Measurements from ENCODE around the gene SNX5. TPM values are rescaled to one million over a fixed set of nuclear protein-coding genes. Genes with fewer than 3 reads are reported as not detected.

Gene SNX5
- total and polyA plus RNA-seq, 2 of the 13 experiments (the other 11 are each of a cell fraction or from before 2014, with no cell fraction given): 664 to 1,040 TPM

DNA sequence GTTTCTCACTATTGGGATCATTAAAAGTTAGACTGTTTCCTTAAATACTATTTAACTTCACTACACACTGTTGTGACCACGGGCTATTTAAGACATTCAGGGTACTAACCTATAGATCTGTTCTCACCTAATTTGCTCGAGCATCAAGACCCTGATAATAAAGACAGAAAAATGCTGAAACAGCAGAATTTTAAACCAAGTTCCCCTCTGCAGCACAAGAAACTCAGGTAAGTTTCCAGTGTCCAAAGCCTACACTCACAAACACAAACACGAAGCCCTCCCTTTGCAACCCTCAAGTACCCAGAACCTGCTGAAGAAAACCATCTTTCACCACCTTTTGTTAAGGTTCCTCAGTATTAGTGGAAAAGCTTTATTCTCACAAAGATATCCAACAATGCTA, 4.0 kb downstream of the SNX5 start (continued):
- TF ChIP-seq, protein P1, sequence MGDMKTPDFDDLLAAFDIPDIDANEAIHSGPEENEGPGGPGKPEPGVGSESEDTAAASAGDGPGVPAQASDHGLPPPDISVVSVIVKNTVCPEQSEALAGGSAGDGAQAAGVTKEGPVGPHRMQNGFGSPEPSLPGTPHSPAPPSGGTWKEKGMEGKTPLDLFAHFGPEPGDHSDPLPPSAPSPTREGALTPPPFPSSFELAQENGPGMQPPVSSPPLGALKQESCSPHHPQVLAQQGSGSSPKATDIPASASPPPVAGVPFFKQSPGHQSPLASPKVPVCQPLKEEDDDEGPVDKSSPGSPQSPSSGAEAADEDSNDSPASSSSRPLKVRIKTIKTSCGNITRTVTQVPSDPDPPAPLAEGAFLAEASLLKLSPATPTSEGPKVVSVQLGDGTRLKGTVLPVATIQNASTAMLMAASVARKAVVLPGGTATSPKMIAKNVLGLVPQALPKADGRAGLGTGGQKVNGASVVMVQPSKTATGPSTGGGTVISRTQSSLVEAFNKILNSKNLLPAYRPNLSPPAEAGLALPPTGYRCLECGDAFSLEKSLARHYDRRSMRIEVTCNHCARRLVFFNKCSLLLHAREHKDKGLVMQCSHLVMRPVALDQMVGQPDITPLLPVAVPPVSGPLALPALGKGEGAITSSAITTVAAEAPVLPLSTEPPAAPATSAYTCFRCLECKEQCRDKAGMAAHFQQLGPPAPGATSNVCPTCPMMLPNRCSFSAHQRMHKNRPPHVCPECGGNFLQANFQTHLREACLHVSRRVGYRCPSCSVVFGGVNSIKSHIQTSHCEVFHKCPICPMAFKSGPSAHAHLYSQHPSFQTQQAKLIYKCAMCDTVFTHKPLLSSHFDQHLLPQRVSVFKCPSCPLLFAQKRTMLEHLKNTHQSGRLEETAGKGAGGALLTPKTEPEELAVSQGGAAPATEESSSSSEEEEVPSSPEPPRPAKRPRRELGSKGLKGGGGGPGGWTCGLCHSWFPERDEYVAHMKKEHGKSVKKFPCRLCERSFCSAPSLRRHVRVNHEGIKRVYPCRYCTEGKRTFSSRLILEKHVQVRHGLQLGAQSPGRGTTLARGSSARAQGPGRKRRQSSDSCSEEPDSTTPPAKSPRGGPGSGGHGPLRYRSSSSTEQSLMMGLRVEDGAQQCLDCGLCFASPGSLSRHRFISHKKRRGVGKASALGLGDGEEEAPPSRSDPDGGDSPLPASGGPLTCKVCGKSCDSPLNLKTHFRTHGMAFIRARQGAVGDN (CRISPR knock-in tag; IDR thresholded peaks at IDR 0.05): no peak
- TF ChIP-seq SMAD3 (CRISPR knock-in tag; IDR thresholded peaks at IDR 0.05): 0 out of 2 replicates have a peak, but pooled peaks have one; percentile 5
- no peak for TF ChIP-seq ZSCAN20 (CRISPR knock-in tag; IDR thresholded peaks at IDR 0.05; ENCODE audit: borderline replicate concordance)
- TF ChIP-seq MAFK (conservative IDR thresholded peaks at IDR 0.05 in 1 of 2, IDR thresholded peaks at IDR 0.05 in 1 of 2; ENCODE audit: low read length in 2 of 2): peak; percentile 100
- TF ChIP-seq, protein P2, sequence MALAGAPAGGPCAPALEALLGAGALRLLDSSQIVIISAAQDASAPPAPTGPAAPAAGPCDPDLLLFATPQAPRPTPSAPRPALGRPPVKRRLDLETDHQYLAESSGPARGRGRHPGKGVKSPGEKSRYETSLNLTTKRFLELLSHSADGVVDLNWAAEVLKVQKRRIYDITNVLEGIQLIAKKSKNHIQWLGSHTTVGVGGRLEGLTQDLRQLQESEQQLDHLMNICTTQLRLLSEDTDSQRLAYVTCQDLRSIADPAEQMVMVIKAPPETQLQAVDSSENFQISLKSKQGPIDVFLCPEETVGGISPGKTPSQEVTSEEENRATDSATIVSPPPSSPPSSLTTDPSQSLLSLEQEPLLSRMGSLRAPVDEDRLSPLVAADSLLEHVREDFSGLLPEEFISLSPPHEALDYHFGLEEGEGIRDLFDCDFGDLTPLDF (CRISPR knock-in tag; IDR thresholded peaks at IDR 0.05): 0 out of 2 replicates have a peak, but pooled peaks have one; percentile 8
- TF ChIP-seq, protein P3, sequence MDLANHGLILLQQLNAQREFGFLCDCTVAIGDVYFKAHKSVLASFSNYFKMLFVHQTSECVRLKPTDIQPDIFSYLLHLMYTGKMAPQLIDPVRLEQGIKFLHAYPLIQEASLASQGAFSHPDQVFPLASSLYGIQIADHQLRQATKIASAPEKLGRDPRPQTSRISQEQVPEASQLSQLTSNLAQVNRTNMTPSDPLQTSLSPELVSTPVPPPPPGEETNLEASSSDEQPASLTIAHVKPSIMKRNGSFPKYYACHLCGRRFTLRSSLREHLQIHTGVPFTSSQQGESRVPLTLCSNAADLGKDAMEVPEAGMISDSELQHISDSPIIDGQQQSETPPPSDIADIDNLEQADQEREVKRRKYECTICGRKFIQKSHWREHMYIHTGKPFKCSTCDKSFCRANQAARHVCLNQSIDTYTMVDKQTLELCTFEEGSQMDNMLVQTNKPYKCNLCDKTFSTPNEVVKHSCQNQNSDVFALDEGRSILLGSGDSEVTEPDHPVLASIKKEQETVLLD (CRISPR knock-in tag; IDR thresholded peaks at IDR 0.05; ENCODE audit: low read depth): no peak
- TF ChIP-seq NFE2L1 (CRISPR knock-in tag; IDR thresholded peaks at IDR 0.05; ENCODE audit: borderline replicate concordance): no peak
- TF ChIP-seq, protein P4, sequence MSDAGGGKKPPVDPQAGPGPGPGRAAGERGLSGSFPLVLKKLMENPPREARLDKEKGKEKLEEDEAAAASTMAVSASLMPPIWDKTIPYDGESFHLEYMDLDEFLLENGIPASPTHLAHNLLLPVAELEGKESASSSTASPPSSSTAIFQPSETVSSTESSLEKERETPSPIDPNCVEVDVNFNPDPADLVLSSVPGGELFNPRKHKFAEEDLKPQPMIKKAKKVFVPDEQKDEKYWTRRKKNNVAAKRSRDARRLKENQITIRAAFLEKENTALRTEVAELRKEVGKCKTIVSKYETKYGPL (CRISPR knock-in tag; IDR thresholded peaks at IDR 0.05): no peak
- no peak for TF ChIP-seq ZBTB1 (CRISPR knock-in tag; IDR thresholded peaks at IDR 0.05; ENCODE audit: borderline replicate concordance)
- no peak for TF ChIP-seq GABPA (IDR thresholded peaks at IDR 0.05; ENCODE audit: low read depth, low read length)
- no peak for TF ChIP-seq GABPA (CRISPR knock-in tag; IDR thresholded peaks at IDR 0.05; ENCODE audit: low read depth)
- TF ChIP-seq ZNF343 (CRISPR knock-in tag; IDR thresholded peaks at IDR 0.05): peak; percentile 36; the same call in 1 of the 2 replicates
- no peak for TF ChIP-seq KLF15 (CRISPR knock-in tag; IDR thresholded peaks at IDR 0.05; ENCODE audit: borderline replicate concordance)
- TF ChIP-seq ERF (CRISPR knock-in tag; IDR thresholded peaks at IDR 0.05): no peak; the same call in 1 of the 2 replicates
- no peak for TF ChIP-seq HES4 (CRISPR knock-in tag; IDR thresholded peaks at IDR 0.05; ENCODE audit: borderline replicate concordance)
- no peak for TF ChIP-seq MYC (CRISPR knock-in tag; IDR thresholded peaks at IDR 0.05; ENCODE audit: borderline replicate concordance)
- TF ChIP-seq PAWR (CRISPR knock-in tag; IDR thresholded peaks at IDR 0.05; ENCODE audit: borderline replicate concordance): 0 out of 2 replicates have a peak, but pooled peaks have one; percentile 13
- TF ChIP-seq, protein P5, sequence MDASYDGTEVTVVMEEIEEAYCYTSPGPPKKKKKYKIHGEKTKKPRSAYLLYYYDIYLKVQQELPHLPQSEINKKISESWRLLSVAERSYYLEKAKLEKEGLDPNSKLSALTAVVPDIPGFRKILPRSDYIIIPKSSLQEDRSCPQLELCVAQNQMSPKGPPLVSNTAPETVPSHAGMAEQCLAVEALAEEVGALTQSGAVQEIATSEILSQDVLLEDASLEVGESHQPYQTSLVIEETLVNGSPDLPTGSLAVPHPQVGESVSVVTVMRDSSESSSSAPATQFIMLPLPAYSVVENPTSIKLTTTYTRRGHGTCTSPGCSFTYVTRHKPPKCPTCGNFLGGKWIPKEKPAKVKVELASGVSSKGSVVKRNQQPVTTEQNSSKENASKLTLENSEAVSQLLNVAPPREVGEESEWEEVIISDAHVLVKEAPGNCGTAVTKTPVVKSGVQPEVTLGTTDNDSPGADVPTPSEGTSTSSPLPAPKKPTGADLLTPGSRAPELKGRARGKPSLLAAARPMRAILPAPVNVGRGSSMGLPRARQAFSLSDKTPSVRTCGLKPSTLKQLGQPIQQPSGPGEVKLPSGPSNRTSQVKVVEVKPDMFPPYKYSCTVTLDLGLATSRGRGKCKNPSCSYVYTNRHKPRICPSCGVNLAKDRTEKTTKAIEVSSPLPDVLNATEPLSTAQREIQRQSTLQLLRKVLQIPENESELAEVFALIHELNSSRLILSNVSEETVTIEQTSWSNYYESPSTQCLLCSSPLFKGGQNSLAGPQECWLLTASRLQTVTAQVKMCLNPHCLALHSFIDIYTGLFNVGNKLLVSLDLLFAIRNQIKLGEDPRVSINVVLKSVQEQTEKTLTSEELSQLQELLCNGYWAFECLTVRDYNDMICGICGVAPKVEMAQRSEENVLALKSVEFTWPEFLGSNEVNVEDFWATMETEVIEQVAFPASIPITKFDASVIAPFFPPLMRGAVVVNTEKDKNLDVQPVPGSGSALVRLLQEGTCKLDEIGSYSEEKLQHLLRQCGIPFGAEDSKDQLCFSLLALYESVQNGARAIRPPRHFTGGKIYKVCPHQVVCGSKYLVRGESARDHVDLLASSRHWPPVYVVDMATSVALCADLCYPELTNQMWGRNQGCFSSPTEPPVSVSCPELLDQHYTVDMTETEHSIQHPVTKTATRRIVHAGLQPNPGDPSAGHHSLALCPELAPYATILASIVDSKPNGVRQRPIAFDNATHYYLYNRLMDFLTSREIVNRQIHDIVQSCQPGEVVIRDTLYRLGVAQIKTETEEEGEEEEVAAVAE (CRISPR knock-in tag; IDR thresholded peaks at IDR 0.05; ENCODE audit: borderline replicate concordance): no peak
